Natural killer cell (primary cell): ENCODE measurements around the gene FBXW12. TPM values are rescaled to one million over a fixed set of nuclear protein-coding genes. Genes with fewer than 3 reads are reported as not detected.

Experiments used
- ATAC-seq, 3 donors: fragments of 150-1000 bp in 2 of 3; fragments of 200-7000 bp in 1 of 3; cut with Tn5 transposase; 1 replicate in 1 of 3; 2 replicates in 2 of 3; pipeline ENCODE4 v1.10.0; 2021; ENCODE audit warnings: mild to moderate bottlenecking in 2 of 3, moderate library complexity in 2 of 3
- DNase-seq, 2 donors: peaks; one replicate each; pipeline versions ENCODE4 v3.0.0 to v3.0.0-alpha.2; 2013 to 2021; ENCODE audit warnings: mixed read lengths in 1 of 2
- H3K27ac ChIP-seq: one replicate; pipeline ENCODE4 v1.5.1; 2013; ENCODE audit warnings: mild to moderate bottlenecking, low read length
- H3K27me3 ChIP-seq: one replicate; pipeline ENCODE4 v1.6.1; 2013; ENCODE audit warnings: low read length; ENCODE audit not compliant: control insufficient read depth, insufficient read depth
- H3K36me3 ChIP-seq: one replicate; pipeline ENCODE4 v1.6.1; 2013; ENCODE audit warnings: low read length; ENCODE audit not compliant: control insufficient read depth, insufficient read depth
- H3K4me1 ChIP-seq: one replicate; pipeline ENCODE4 v1.6.1; 2013; ENCODE audit warnings: low read length; ENCODE audit not compliant: control insufficient read depth, insufficient read depth
- H3K4me3 ChIP-seq: one replicate; pipeline ENCODE4 v1.5.1; 2013; ENCODE audit warnings: low read length
- H3K9me3 ChIP-seq: one replicate; pipeline ENCODE4 v1.6.1; 2013; ENCODE audit warnings: low read length; ENCODE audit not compliant: control insufficient read depth, insufficient read depth
- H3K27ac Mint-ChIP-seq, 2 donors: one replicate each; pipeline ENCODE4 v1.8.0; 2022; ENCODE audit warnings: mild to moderate bottlenecking in 2 of 2, mixed read lengths in 2 of 2, moderate library complexity in 1 of 2
- H3K27me3 Mint-ChIP-seq, 2 donors: one replicate each; pipeline ENCODE4 v1.8.0; 2022; ENCODE audit warnings: low read depth in 2 of 2, mixed read lengths in 2 of 2
- H3K36me3 Mint-ChIP-seq: one replicate; pipeline ENCODE4 v1.8.0; 2022; ENCODE audit warnings: mixed read lengths
- H3K4me1 Mint-ChIP-seq, 2 donors: one replicate each; pipeline ENCODE4 v1.8.0; 2022; ENCODE audit warnings: mixed read lengths in 2 of 2
- H3K4me3 Mint-ChIP-seq: one replicate; pipeline ENCODE4 v1.8.0; 2022; ENCODE audit warnings: mild to moderate bottlenecking, moderate library complexity, mixed read lengths
- H3K9me3 Mint-ChIP-seq, 2 donors: one replicate each; pipeline ENCODE4 v1.8.0; 2022; ENCODE audit warnings: mixed read lengths in 2 of 2
- CTCF ChIP-seq: fragments of 200-600 bp; IDR thresholded peaks from one replicate; pipeline ENCODE4 v1.8.0; 2022; ENCODE audit warnings: antibody characterized with exemption
- WGBS: methylation state at CpG from one replicate; pipeline ENCODE4 v1.1.7; 2013; ENCODE audit warnings: missing lambda C conversion rate; ENCODE audit not compliant: insufficient coverage; 5-methylcytosine and 5-hydroxymethylcytosine counted together
- intact Hi-C: fragments of 100-400 bp; cut with micrococcal nuclease; formaldehyde crosslinking; loops from one replicate; pipeline ENCODE4 v1.14.2; 2022
- total RNA-seq, 4 donors: library from RNA; stranded (reverse); fragments of 120-200 nt in 1 of 4; gene quantifications; one replicate each; pipeline versions ENCODE4 v1.2.3 to v1.2.4, GENCODE V29; 2013 to 2022

The FBXW12 gene
- total RNA-seq, 3 donors from 2014 or later (not counting 1 experiment from before 2014, with no cell fraction given) = 0.25 TPM; not detected in 2

GRCh38 chr3:48408823-48409281 is 36.8 kb downstream of the FBXW12 start:
- H3K4me3 ChIP-seq = no peak overlapping the region
- H3K36me3 Mint-ChIP-seq = no peaks in the 10 kb centered on the region
- H3K36me3 ChIP-seq = no peaks in the 10 kb centered on the region
- no peak overlapping the region for H3K27ac ChIP-seq
- no peak overlapping the region for H3K27ac Mint-ChIP-seq
- H3K9me3 ChIP-seq = no peaks in the 10 kb centered on the region
- no peak for TF ChIP-seq CTCF
- no peaks in the 10 kb centered on the region for H3K4me1 Mint-ChIP-seq
- no peaks in the 10 kb centered on the region for H3K4me1 ChIP-seq
- 74% methylated on average over 4 of the region's 4 CpGs for WGBS
- no peaks in the 10 kb centered on the region for H3K27me3 ChIP-seq
- ATAC-seq (no peak), DNase-seq (peak in 1 of 2 donors; percentile 6)
- no peak overlapping the region for H3K4me3 Mint-ChIP-seq
- intact Hi-C loops = no loop called here
- H3K9me3 Mint-ChIP-seq = no peaks in the 10 kb centered on the region
- H3K27me3 Mint-ChIP-seq = no peaks in the 10 kb centered on the region

DNA sequence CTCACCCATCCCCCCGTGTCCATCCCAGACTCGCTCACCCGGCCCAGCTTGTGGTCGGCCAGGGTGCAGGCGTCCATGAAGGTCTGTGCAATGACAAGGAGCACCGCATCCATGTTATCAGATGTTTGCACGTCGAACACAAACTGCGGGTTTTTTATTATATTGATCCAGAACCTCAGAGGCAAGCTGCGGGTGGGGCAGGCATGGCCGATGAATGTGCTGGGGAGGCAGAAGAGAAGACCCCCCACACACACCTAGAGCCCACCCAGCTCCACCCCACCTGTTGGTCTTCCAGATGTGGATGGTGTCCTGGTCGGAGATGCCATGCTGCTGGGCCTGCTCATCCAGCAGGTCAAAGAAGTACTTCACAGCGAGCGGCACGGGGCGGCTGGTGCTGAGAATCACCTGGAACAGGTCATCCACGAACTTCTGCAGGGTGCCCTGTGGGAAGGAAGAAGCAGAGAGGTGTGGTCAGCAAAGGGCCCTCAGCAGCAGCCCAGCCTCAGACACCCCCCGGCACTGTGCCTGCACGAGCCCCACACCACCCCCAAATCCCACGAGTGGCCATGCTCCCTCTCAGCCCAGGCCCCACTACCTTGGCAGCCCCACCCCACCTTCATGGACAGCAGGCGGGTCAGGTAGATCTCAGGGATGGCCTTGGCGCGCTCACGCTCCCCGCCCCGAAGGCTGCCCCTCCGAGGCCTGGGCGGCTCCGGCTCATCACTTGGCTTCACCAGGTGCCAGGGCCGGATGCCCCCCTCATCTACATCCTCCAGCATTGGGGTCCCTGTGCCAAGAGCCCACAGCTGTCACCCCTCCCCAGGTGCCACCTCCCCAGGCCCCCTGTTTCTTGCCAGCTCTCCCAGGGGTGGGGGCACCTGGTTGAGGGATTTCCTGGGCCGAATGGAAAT is 37.5 kb downstream of the FBXW12 start:
- H3K9me3 ChIP-seq = no peaks in the 10 kb centered on the region
- no peak for ATAC-seq
- no peak overlapping the region for H3K27ac ChIP-seq
- Mint-ChIP-seq H3K27ac (no peak overlapping the region), H3K36me3 (no peaks in the 10 kb centered on the region), H3K4me3 (no peak overlapping the region), H3K27me3 (no peaks in the 10 kb centered on the region), H3K9me3 (no peaks in the 10 kb centered on the region), H3K4me1 (no peaks in the 10 kb centered on the region)
- no peaks in the 10 kb centered on the region for H3K4me1 ChIP-seq
- peak in 1 of 2 donors; percentile 12 for DNase-seq
- H3K27me3 ChIP-seq = no peaks in the 10 kb centered on the region
- H3K36me3 ChIP-seq = no peaks in the 10 kb centered on the region
- intact Hi-C loops = no loop called here
- WGBS = 92% methylated on average over 31 of the region's 31 CpGs
- TF ChIP-seq CTCF = no peak
- no peak overlapping the region for H3K4me3 ChIP-seq

GRCh38 chr3:48410205-48411040 is 38.4 kb downstream of the FBXW12 start:
- no peak for TF ChIP-seq CTCF
- Histone ChIP-seq H3K4me1 (no peaks in the 10 kb centered on the region), H3K36me3 (no peaks in the 10 kb centered on the region), H3K4me3 (no peak overlapping the region), H3K27ac (no peak overlapping the region), H3K27me3 (no peaks in the 10 kb centered on the region), H3K9me3 (no peaks in the 10 kb centered on the region)
- Mint-ChIP-seq H3K36me3 (no peaks in the 10 kb centered on the region), H3K27me3 (no peaks in the 10 kb centered on the region), H3K4me1 (no peaks in the 10 kb centered on the region), H3K4me3 (no peak overlapping the region), H3K27ac (no peak overlapping the region), H3K9me3 (no peaks in the 10 kb centered on the region)
- ATAC-seq (no peak), DNase-seq (peak in 1 of 2 donors; percentile 12)
- 90% methylated on average over 16 of the region's 16 CpGs for WGBS
- intact Hi-C loops = no loop called here
